Mesothelial cell of epicardium (in vitro differentiated cells): ENCODE results near the gene GABRB1. TPM values are rescaled to one million over a fixed set of nuclear protein-coding genes. Genes with fewer than 3 reads are reported as not detected.

Experiments used
- DNase-seq, 2 experiments: peaks; one replicate each; pipeline ENCODE4 v3.0.0; 2021; ENCODE audit warnings: low spot score in 2 of 2; ENCODE audit not compliant: unreplicated experiment in 2 of 2
- H3K27ac Mint-ChIP-seq: 2 replicates; pipeline ENCODE4 v1.8.0; 2021; ENCODE audit warnings: mixed read lengths
- H3K27me3 Mint-ChIP-seq: 2 replicates; pipeline ENCODE4 v1.8.0; 2021; ENCODE audit warnings: low read depth, mixed read lengths
- H3K36me3 Mint-ChIP-seq: 2 replicates; pipeline ENCODE4 v1.8.0; 2021; ENCODE audit warnings: mixed read lengths
- H3K4me1 Mint-ChIP-seq: 2 replicates; pipeline ENCODE4 v1.8.0; 2021; ENCODE audit warnings: mixed read lengths
- H3K4me3 Mint-ChIP-seq: 2 replicates; pipeline ENCODE4 v1.8.0; 2021; ENCODE audit warnings: mild to moderate bottlenecking, moderate library complexity, mixed read lengths
- H3K9me3 Mint-ChIP-seq: 2 replicates; pipeline ENCODE4 v1.8.0; 2021; ENCODE audit warnings: mixed read lengths
- CTCF ChIP-seq: fragments of 200-600 bp; sonication (generic); IDR thresholded peaks from one replicate; pipeline ENCODE4 v1.5.0; 2021; ENCODE audit warnings: antibody characterized with exemption; ENCODE audit not compliant: unreplicated experiment
- total RNA-seq: library from RNA; stranded (reverse); gene quantifications from 3 replicates; pipeline ENCODE4 v1.2.1, GENCODE V29; 2021

Gene GABRB1
- total RNA-seq, 1 donor from 2014 or later, result not detected

GRCh38 chr4:47270201-47270888, 239.0 kb downstream of the GABRB1 start:
- no peak for DNase-seq
- Mint-ChIP-seq H3K27me3 (no peaks in the 10 kb centered on the region), H3K4me1 (no peaks in the 10 kb centered on the region), H3K9me3 (no peaks in the 10 kb centered on the region), H3K36me3 (no peaks in the 10 kb centered on the region), H3K27ac (no peak overlapping the region), H3K4me3 (no peak overlapping the region)
- TF ChIP-seq CTCF, result no peak

- Mint-ChIP-seq H3K27ac (no peak overlapping the region), H3K4me3 (no peak overlapping the region), H3K36me3 (no peaks in the 10 kb centered on the region), H3K4me1 (no peaks in the 10 kb centered on the region), H3K9me3 (no peaks in the 10 kb centered on the region), H3K27me3 (no peaks in the 10 kb centered on the region)
- no peak for TF ChIP-seq CTCF
- no peak for DNase-seq
Observed at GRCh38 chr4:47271291-47271690, 239.9 kb downstream of the GABRB1 start.

- no peak for DNase-seq
- no peaks in the 10 kb centered on the region for H3K4me1 Mint-ChIP-seq
- H3K27me3 Mint-ChIP-seq, result no peaks in the 10 kb centered on the region
- H3K4me3 Mint-ChIP-seq, result no peak overlapping the region
- H3K9me3 Mint-ChIP-seq, result no peaks in the 10 kb centered on the region
- H3K36me3 Mint-ChIP-seq, result no peaks in the 10 kb centered on the region
- H3K27ac Mint-ChIP-seq, result no peak overlapping the region
- TF ChIP-seq CTCF, result no peak
Observed at GRCh38 chr4:47274901-47275300, 243.5 kb downstream of the GABRB1 start.

GRCh38 chr4:47275595-47275994, 244.2 kb downstream of the GABRB1 start:
- Mint-ChIP-seq H3K4me1 (no peaks in the 10 kb centered on the region), H3K4me3 (no peak overlapping the region), H3K36me3 (no peaks in the 10 kb centered on the region), H3K27me3 (no peaks in the 10 kb centered on the region), H3K9me3 (no peaks in the 10 kb centered on the region), H3K27ac (no peak overlapping the region)
- DNase-seq, result no peak
- TF ChIP-seq CTCF, result no peak

- no peak for TF ChIP-seq CTCF
- Mint-ChIP-seq H3K27me3 (no peaks in the 10 kb centered on the region), H3K4me3 (no peak overlapping the region), H3K27ac (no peak overlapping the region), H3K4me1 (no peaks in the 10 kb centered on the region), H3K9me3 (peaks cover 3% of the 10 kb centered on the region), H3K36me3 (no peaks in the 10 kb centered on the region)
- no peak for DNase-seq
Observed at GRCh38 chr4:47278631-47279030, 247.3 kb downstream of the GABRB1 start.

GRCh38 chr4:47287735-47288134, 256.4 kb downstream of the GABRB1 start:
- peaks cover 14% of the 10 kb centered on the region for H3K9me3 Mint-ChIP-seq
- no peak overlapping the region for H3K4me3 Mint-ChIP-seq
- H3K27me3 Mint-ChIP-seq, result no peaks in the 10 kb centered on the region
- no peak for TF ChIP-seq CTCF
- no peak for DNase-seq
- no peaks in the 10 kb centered on the region for H3K4me1 Mint-ChIP-seq
- H3K36me3 Mint-ChIP-seq, result no peaks in the 10 kb centered on the region
- no peak overlapping the region for H3K27ac Mint-ChIP-seq
